Endothelial cell of umbilical vein (primary cell): Measurements from ENCODE around the gene ARRB1. TPM values are rescaled to one million over a fixed set of nuclear protein-coding genes. Genes with fewer than 3 reads are reported as not detected.

Experiments used
- BruUV-seq: library from RNA; stranded (reverse); fragments of 400-500 nt; replicated peaks from 2 replicates; lab custom pipeline; 2021; lab: Mats Ljungman, UMichigan
- CTCF ChIA-PET: fragments of 300-600, 350-600 bp; sonication (Branson Sonifier 250); formaldehyde crosslinking; loops from one replicate; lab custom pipeline; 2021; ENCODE audit warnings: antibody characterized with exemption, inconsistent platforms; lab: Charles Lee
- POLR2A ChIA-PET: fragments of 300-600, 350-600 bp; sonication (Branson Sonifier 250); formaldehyde crosslinking; loops from one replicate; lab custom pipeline; 2021; ENCODE audit warnings: antibody characterized with exemption, inconsistent platforms; lab: Charles Lee
- DNase-seq: peaks from one replicate; pipeline ENCODE4 v3.0.0-alpha.2; 2011; ENCODE audit warnings: low read depth, low spot score
- FAIRE-seq: peaks from 2 replicates; lab custom pipeline; 2011; peaks lifted over from hg19 to GRCh38; lab: Jason Lieb, UNC
- H2AFZ ChIP-seq: 2 replicates; pipeline ENCODE4 v1.6.0; 2012; ENCODE audit warnings: low read depth, low read length, control low read depth, inconsistent platforms
- H3K27ac ChIP-seq: 2 replicates; pipeline ENCODE4 v1.5.1; 2011; ENCODE audit warnings: low read depth, mild to moderate bottlenecking, control low read depth, low read length, moderate library complexity; ENCODE audit not compliant: insufficient read depth
- H3K27me3 ChIP-seq, 2 experiments: 2 replicates each; pipeline versions ENCODE4 v1.6.0 to v1.6.1; 2011; ENCODE audit warnings: low read length in 2 of 2, mixed read lengths in 1 of 2; ENCODE audit not compliant: control insufficient read depth in 2 of 2, insufficient read depth in 2 of 2
- H3K36me3 ChIP-seq, 2 experiments: 2 replicates in 1 of 2; 3 replicates in 1 of 2; pipeline ENCODE4 v1.5.1; 2011; ENCODE audit warnings: low read length in 2 of 2, mild to moderate bottlenecking in 1 of 2, moderate library complexity in 1 of 2; ENCODE audit not compliant: control insufficient read depth in 2 of 2, insufficient read depth in 2 of 2; ENCODE audit errors: extremely low read depth in 1 of 2
- H3K4me1 ChIP-seq: 3 replicates; pipeline ENCODE4 v1.5.1; 2011; ENCODE audit warnings: mild to moderate bottlenecking, low read length; ENCODE audit not compliant: control insufficient read depth, insufficient read depth; ENCODE audit errors: extremely low read depth
- H3K4me2 ChIP-seq: 2 replicates; pipeline ENCODE4 v1.6.1; 2011; ENCODE audit warnings: low read length, control low read depth, mixed read lengths; ENCODE audit not compliant: insufficient read depth
- H3K4me3 ChIP-seq, 3 experiments: fragments of 200-600 bp in 1 of 3; sonication (generic), shearing (Covaris generic) in 1 of 3; replicated peaks in 1 of 3; 2 replicates each; pipeline ENCODE4 v1.5.1; 2011 to 2016; ENCODE audit warnings: control low read depth in 3 of 3, low read length in 3 of 3, mild to moderate bottlenecking in 2 of 3, inconsistent platforms in 1 of 3, low read depth in 1 of 3, moderate library complexity in 1 of 3; ENCODE audit not compliant: insufficient read depth in 1 of 3
- H3K79me2 ChIP-seq: 2 replicates; pipeline ENCODE4 v1.6.0; 2012; ENCODE audit warnings: low read length, inconsistent platforms; ENCODE audit not compliant: control insufficient read depth, insufficient read depth
- H3K9ac ChIP-seq: replicated peaks from 2 replicates; pipeline ENCODE3; 2011; ENCODE audit warnings: low read length, control low read depth; ENCODE audit not compliant: insufficient read depth; ENCODE audit errors: extremely low read depth
- H3K9me1 ChIP-seq: replicated peaks from 3 replicates; pipeline ENCODE4 v1.6.0; 2011; ENCODE audit warnings: mild to moderate bottlenecking, low read length; ENCODE audit not compliant: control insufficient read depth, insufficient read depth; ENCODE audit errors: extremely low read depth
- H3K9me3 ChIP-seq: replicated peaks from 2 replicates; pipeline ENCODE4 v1.5.1; 2012; ENCODE audit warnings: low read length, inconsistent platforms; ENCODE audit not compliant: control insufficient read depth, insufficient read depth
- H4K20me1 ChIP-seq: replicated peaks from 2 replicates; pipeline ENCODE3; 2011; ENCODE audit warnings: mild to moderate bottlenecking, low read length; ENCODE audit not compliant: control insufficient read depth, insufficient read depth; ENCODE audit errors: extremely low read depth
- EZH2 ChIP-seq: IDR thresholded peaks from 2 replicates; pipeline ENCODE4 v1.6.1; 2012; ENCODE audit warnings: borderline replicate concordance, low read depth, mild to moderate bottlenecking, moderate library complexity, low read length, inconsistent platforms; ENCODE audit not compliant: severe bottlenecking
- FOS ChIP-seq: IDR thresholded peaks from 2 replicates; pipeline ENCODE4 v1.6.1; 2011; ENCODE audit warnings: mild to moderate bottlenecking, low read length, moderate library complexity, borderline replicate concordance; ENCODE audit not compliant: insufficient read depth
- GATA2 ChIP-seq: IDR thresholded peaks from 2 replicates; pipeline ENCODE4 v1.7.0; 2011; ENCODE audit warnings: low read depth, mild to moderate bottlenecking, moderate library complexity, mixed read lengths, low read length; ENCODE audit not compliant: insufficient read length, insufficient read depth
- JUN ChIP-seq: IDR thresholded peaks from 2 replicates; pipeline ENCODE4 v1.6.1; 2011; ENCODE audit warnings: borderline replicate concordance, low read depth; ENCODE audit not compliant: insufficient read length, insufficient read depth
- MYC ChIP-seq: IDR thresholded peaks from one replicate; pipeline ENCODE4 v1.6.1; 2011; ENCODE audit warnings: mild to moderate bottlenecking, low read depth, low read length
- POLR2A ChIP-seq: IDR thresholded peaks from 2 replicates; pipeline ENCODE4 v1.6.1; 2012; ENCODE audit warnings: low read depth, mild to moderate bottlenecking, control low read depth, low read length
- POLR2AphosphoS5 ChIP-seq: IDR thresholded peaks from 2 replicates; pipeline ENCODE4 v1.6.1; 2012; ENCODE audit warnings: low read depth, mild to moderate bottlenecking, control low read depth, low read length, moderate library complexity; ENCODE audit not compliant: insufficient read depth
- dilution Hi-C: fragments of 300-500 bp; cut with MboI; formaldehyde crosslinking; loops from one replicate; pipeline ENCODE4 v1.15.0; 2019; ENCODE audit warnings: low sequenced_read_pairs; ENCODE audit not compliant: extremely low pct_ligation_motif_present
- intact Hi-C: fragments of 100-400 bp; cut with micrococcal nuclease; formaldehyde crosslinking; loops from one replicate; pipeline ENCODE4 v1.10.0; 2022
- polyA plus RNA-seq, 4 experiments: library from polyadenylated mRNA; depleted of rRNA in 3 of 4; stranded (reverse) in 3 of 4; unstranded in 1 of 4; fragments of >200 nt; gene quantifications; 2 replicates each; pipeline versions ENCODE4 v1.2.1 to v1.2.3, GENCODE V29; 2011 to 2012; ENCODE audit warnings: missing spikeins in 1 of 4
- total RNA-seq: library from RNA; stranded (reverse); gene quantifications from 2 replicates; pipeline ENCODE4 v1.2.3, GENCODE V29; 2021
- TF ChIP-seq, protein P1 (sequence below): IDR thresholded peaks from 2 replicates; pipeline ENCODE4 v1.6.1; 2011; ENCODE audit not compliant: insufficient read depth, insufficient read length
- TF ChIP-seq, protein P2 (sequence below), 2 donors: IDR thresholded peaks; 1 replicate in 1 of 2; 2 replicates in 1 of 2; pipeline ENCODE4 v1.5.1; 2011; ENCODE audit warnings: low read length in 2 of 2, mild to moderate bottlenecking in 2 of 2, moderate library complexity in 2 of 2, control low read depth in 1 of 2, inconsistent platforms in 1 of 2, low read depth in 1 of 2; ENCODE audit not compliant: insufficient read depth in 1 of 2; ENCODE audit errors: extremely low read depth in 1 of 2

ARRB1 gene
- total and polyA plus RNA-seq, 2 donors (not counting 3 experiments of a cell fraction or from before 2014, with no cell fraction given): 63.9 to 92.6 TPM

DNA sequence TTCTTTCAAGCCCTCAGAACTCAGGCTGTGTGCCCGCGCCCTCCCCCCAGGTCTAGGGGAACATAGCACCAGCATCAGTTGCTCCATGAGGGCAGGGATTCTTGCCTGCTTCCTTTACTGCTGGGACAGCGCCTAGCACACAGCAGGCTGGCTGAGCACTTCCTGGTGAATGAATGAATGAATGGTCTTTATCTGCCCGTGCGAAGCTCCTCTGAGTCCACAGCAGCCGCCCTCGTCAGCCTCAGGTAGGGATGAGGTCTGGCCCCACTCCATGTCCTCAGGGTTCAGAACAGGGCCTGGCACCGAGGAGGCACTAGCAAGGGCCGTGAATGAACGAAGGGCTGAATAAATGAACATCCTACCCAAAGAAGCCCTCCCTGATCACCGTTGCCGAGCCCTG, 27.3 kb downstream of the ARRB1 start:
- no peak overlapping the region for H2AFZ ChIP-seq
- no peak overlapping the region for H3K4me3 ChIP-seq
- no TSS peak for BruUV-seq
- ChIA-PET CTCF (interaction anchor here (1.0 kb wide), 1 partner anchor 16 kb away, joined by 4 read pairs; no protein-coding TSS in a partner anchor), POLR2A (no interaction called here)
- intact Hi-C loops (no loop called here), dilution Hi-C loops (no loop called here)
- peaks cover 7% of the 10 kb centered on the region for H3K79me2 ChIP-seq
- H4K20me1 ChIP-seq: no peaks in the 10 kb centered on the region
- peaks cover 33% of the 10 kb centered on the region for H3K4me1 ChIP-seq
- H3K27me3 ChIP-seq: no peaks in the 10 kb centered on the region
- H3K9ac ChIP-seq: no peak overlapping the region
- no peaks in the 10 kb centered on the region for H3K9me3 ChIP-seq
- no peak overlapping the region for H3K4me2 ChIP-seq
- no peaks in the 10 kb centered on the region for H3K9me1 ChIP-seq
- H3K36me3 ChIP-seq: peaks cover 2 to 5% of the 10 kb centered on the region in 2 experiments
- TF ChIP-seq POLR2AphosphoS5 (no peak), GATA2 (no peak), JUN (no peak), EZH2 (no peak), POLR2A (no peak), FOS (no peak), MYC (no peak)
- TF ChIP-seq, protein P1, sequence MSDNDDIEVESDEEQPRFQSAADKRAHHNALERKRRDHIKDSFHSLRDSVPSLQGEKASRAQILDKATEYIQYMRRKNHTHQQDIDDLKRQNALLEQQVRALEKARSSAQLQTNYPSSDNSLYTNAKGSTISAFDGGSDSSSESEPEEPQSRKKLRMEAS: no peak
- TF ChIP-seq, protein P2, sequence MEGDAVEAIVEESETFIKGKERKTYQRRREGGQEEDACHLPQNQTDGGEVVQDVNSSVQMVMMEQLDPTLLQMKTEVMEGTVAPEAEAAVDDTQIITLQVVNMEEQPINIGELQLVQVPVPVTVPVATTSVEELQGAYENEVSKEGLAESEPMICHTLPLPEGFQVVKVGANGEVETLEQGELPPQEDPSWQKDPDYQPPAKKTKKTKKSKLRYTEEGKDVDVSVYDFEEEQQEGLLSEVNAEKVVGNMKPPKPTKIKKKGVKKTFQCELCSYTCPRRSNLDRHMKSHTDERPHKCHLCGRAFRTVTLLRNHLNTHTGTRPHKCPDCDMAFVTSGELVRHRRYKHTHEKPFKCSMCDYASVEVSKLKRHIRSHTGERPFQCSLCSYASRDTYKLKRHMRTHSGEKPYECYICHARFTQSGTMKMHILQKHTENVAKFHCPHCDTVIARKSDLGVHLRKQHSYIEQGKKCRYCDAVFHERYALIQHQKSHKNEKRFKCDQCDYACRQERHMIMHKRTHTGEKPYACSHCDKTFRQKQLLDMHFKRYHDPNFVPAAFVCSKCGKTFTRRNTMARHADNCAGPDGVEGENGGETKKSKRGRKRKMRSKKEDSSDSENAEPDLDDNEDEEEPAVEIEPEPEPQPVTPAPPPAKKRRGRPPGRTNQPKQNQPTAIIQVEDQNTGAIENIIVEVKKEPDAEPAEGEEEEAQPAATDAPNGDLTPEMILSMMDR (IDR thresholded peaks at IDR 0.05; ENCODE audit: extremely low read depth in 1 of 2, insufficient read depth in 1 of 2, low read depth in 1 of 2, low read length in 2 of 2): no peak
- H3K27ac ChIP-seq: no peak overlapping the region
- FAIRE-seq (no peak), DNase-seq (no peak)
